HG03064 (cell line): Measurements from ENCODE around the gene CSH2.
"Not testable (repeated sequence)": the region's sequence is repeated elsewhere in the genome, so short reads cannot be mapped to it uniquely, and the experiment has no call there.

Source experiments
- ATAC-seq: cut with Tn5 transposase; IDR thresholded peaks from one replicate; pipeline ENCODE4 v1.9.1; 2021; ENCODE audit warnings: low read depth; ENCODE audit not compliant: unreplicated experiment

CSH2 gene

DNA sequence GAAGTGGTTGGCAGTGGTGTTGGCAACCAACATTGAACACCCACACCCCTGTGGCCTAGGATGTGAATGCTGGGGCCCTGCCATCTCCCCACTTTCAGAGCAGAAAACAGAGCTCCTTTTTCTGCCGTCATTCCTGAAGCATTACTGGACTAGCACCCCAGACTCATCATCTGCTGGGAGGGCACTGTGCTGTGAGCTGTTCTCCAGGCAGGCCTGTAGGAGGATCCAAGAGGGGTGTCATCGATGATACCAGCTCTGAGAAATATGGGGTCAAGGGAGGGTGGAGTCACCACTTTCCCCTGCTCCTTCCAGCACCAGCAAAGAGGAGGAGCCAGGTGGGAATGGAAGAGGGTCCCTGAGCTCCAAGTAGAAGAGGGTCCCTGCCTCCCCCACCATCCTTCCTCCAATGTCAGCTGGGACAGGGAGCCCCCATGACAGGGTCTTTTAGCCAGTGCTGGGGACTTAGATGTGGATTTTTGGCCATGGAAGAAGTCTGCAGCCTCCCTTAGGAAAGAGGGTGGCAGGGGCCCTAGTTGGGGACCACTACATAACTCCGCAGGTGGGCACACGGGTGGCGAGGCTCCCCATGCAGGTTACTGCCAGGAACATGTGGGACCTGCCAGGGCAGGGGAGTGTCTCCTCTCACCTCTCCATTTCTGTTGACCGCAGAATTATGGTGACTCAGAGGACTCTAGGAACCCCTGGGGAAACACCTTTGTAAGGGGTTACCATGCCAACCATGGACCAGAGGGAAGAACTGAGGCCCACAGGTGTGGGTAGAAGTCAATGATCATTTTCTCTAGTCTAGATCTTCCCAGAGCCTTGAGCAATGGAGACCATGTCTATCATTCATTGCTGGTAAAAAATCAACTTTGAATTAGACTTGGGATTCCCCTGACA lies 25.7 kb upstream of the CSH2 start:
- not testable (repeated sequence) for ATAC-seq

DNA sequence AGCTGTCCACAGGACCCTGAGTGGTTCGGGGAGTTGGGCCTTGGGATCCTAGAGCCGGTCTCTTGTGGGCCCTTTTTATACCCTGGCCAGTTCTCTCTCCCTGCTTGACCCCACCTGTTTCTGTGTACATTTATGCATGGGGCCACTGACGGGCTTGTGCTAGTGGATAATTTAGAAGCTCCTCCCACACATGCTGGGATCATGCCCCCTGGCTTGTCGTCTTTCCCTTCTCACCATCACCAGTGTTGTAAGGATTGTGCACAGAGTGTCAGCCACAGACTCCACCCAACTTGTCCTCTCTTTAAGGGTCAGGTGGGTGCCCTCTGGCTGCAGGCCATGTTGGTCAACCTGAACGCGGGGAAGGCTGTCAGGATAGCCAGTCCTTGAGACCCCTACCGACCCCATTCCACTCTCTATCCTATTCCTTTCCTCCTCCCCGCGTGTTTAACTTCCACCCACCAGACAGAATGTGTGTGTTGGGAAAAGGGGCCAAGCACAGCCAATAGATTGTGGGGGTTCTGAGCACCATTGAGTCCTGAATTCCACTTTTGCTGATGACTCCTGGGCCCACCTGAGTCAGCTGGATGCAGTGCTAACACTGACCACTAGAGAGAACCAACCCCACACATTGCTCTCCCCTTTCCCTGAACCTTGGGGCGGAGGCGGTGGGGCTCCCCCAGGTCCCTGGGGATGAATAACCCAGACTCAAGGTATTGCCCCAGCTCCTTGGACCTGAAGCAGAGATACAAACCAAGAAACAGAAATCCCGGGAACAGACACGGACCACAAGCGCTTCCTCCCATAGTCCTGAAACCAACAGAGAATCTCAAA lies 23.3 kb upstream of the CSH2 start, which contains the start of gene CSH1:
Gene CSH1, minus strand, starts transcription at position 51 of the 831 bp plus-strand sequence. CDS start 63 bp downstream, outside the sequence.
- ATAC-seq = not testable (repeated sequence)

DNA sequence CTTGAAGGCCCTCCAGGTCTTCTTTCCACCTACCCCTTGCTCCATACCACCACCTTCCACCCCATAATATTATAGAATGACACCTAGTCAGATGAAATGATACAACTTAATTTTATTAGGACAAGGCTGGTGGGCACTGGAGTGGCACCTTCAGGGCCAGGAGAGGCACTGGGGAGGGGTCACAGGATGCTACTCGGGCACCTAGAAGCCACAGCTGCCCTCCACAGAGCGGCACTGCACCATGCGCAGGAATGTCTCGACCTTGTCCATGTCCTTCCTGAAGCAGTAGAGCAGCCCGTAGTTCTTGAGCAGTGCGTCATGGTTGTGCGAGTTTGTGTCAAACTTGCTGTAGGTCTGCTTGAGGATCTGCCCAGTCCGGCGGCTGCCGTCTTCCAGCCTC lies 21.3 kb upstream of the CSH2 start:
- not testable (repeated sequence) for ATAC-seq

DNA sequence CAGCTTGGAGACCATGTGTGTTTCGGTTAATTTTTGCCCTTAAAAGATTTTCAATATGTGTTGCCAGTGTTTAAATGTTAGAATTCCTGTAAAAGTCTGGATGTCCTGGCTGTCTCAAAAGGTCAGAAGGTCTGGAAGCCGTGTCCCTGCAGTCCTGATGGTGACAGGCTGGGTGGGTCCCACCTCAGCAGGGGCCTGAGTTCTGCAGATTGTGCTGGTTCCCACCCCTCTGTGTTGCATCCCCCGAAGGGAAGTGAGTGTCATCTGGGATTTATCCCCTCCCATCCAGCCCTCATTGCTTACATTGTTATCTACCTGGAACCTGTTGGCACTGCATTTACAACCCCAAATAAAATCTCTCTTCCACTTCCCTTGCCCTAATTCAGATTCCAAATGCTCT lies 20.5 kb upstream of the CSH2 start:
- ATAC-seq = not testable (repeated sequence)

DNA sequence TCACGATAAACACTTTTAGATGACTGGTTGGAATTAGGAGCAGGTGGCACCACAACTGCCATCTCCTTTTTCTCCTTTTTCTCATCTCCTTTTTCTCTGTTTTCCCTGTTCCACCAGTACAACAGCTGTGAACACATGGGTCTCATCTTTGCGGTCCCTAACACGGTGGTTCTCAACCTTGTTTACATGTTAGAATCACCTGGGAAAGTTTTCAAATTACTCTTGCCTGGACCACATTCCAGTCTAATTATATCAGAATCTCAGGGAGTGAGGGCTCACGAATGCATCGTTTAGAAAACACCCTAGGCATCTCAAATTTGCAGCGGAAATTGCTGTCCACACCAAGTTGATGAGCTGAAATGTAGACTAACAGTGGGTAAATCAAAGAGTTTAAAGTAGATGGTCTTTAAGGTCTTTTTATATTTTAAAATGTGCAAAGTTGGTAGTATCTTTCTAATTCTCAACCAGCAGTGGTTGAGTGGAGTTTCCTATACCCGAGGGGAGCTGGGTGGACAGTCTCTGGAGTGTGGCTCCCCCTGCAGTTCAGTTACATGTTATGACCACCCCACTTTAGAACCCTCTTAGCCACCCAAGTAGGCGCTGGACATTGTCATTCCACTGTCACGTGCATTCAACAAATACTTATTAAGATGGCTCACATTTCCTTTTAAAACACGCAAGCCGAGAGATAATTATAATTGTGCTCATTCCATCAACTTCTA lies 19.0 kb upstream of the CSH2 start:
- not testable (repeated sequence) for ATAC-seq

DNA sequence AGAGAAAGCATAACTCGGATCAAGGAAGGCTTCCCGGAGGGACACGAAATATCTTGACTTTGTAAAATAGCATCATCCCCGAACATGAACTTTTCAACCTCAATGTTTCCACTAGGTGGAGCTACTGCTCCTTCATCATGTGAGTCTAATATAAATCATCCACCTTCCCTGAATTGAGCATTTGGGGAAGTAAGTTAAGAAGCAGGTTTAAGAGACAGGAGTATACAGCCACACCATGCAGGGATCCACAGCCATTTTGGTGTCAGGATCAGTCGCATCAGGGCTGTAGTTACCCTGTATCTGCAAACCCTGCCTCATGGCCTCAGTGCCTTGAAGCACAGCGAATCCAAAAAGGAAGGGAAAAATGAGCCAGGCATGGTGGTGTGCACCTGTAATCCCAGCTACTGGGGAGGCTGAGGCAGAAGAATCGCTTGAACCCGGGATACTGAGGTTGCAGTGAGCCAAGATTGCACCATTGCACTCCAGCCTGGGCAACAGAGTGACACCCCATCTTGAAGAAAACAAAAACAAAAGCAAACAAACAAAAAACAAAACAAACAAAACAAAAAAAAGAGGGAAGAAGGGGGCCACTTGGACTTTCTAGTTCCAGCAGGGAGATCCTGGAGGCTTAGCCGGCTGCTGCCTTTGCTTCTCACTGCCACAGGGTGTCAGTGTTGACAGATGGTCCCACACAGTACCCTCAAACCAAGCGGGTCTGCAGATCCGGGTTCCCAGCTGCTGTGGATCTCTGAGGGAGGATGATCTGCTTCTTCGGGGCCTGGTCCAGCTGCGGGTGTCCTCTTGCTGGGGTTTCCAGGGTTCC lies 15.8 kb upstream of the CSH2 start:
- ATAC-seq = not testable (repeated sequence)

DNA sequence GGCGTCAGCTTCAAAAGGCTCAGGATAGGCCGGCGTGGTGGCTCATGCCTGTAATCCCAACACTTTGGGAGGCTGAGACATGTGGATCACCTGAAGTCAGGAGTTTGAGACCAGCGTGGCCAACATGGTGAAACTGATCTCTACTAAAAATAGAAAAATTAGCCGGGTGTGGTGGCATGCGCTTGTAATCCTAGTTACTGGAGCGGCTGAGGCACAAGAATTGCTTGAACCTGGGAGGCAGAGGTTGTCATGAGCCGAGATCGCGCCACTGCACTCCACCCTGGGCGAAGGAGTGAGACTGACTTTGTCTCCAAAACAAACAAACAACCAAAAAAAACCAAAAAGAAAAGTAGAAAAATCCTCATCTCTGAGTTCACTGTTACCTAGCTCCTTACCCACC lies 11.6 kb upstream of the CSH2 start:
- ATAC-seq = not testable (repeated sequence)

DNA sequence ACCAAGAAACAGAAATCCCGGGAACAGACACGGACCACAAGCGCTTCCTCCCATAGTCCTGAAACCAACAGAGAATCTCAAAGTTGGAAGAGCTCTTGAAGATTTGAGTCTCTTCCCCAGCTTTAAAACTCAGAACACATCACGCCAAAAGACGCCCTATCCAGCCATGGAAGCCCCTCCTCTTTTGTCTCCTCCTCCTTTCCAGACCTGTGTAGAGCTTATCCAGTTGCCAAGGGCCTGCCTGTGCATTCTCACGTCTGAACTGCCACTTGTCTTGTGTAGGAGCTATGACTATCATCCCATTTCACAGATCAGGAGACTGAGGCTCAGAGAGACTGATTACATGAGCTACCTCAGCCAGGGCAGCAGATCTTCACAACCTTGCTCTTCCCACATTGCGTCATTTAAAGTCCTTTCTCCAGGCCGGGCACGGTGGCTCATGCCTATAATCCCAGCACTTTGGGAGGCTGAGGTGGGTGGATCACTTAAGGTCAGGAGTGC lies 9.2 kb upstream of the CSH2 start:
- ATAC-seq = not testable (repeated sequence)

DNA sequence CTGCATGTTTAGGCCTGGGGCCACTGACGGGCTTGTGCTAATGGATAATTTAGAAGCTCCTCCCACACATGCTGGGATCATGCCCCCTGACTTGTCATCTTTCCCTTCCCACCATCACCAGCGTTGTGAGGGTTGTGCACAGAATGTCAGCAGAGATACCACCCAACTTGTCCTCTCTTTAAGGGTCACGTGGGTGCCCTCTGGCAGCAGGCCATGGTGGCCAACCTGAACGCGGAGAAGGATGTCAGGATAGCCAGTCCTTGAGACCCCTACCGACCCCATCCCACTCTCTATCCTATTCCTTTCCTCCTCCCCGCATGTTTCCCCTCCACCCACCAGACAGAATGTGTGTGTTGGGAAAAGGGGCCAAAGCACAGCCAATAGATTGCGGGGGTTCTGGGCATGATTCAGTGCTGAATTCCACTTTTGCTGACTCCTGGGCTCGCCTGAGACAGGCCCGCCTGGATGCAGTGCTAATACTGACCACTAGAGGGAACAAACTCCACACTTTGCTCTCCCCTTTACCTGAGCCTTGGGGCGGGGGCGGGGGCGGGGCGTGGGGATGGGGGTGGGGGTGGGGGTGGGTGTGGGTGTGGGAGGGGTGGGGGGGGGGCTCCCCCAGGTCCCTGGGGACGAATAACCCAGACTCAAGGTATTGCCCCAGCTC lies 8.6 kb upstream of the CSH2 start, which contains the start of gene GH2:
Gene GH2, minus strand, starts transcription at position 10 of the 667 bp plus-strand sequence. CDS start 143 bp downstream, outside the sequence.
- ATAC-seq = no peak

DNA sequence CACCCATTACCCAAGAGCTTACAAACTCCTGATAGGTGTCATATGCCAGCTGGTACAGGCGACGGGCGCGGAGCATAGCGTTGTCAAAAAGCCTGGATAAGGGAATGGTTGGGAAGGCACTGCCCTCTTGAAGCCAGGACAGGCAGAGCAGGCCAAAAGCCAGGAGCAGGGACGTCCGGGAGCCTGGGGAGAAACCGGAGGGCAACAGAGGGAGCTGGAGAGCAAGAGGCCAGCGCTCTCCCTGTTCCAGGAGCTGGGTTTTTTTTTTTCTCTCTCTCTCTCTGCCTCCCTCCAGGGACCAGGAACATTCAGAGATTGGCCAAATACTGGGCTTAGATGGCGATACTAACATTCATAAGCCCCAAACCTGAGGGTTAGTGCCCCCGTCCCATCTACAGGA lies 7.9 kb upstream of the CSH2 start:
- ATAC-seq = not testable (repeated sequence)

DNA sequence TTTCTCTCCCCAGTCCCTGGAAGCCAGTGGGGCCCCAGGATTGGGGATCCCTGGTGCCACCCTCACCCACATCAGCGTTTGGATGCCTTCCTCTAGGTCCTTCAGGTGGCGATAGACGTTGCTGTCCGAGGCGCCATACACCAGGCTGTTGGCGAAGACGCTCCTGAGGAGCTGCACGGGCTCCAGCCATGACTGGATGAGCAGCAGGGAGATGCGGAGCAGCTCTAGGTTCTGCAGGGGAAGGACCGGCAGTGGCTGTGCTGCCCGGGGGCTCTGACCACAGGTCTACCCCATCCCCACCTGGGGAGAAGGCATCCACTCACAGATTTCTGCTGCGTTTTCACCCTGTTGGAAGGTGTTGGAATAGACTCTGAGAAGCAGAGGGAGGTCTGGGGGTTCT lies 7.2 kb upstream of the CSH2 start:
- ATAC-seq = no peak

DNA sequence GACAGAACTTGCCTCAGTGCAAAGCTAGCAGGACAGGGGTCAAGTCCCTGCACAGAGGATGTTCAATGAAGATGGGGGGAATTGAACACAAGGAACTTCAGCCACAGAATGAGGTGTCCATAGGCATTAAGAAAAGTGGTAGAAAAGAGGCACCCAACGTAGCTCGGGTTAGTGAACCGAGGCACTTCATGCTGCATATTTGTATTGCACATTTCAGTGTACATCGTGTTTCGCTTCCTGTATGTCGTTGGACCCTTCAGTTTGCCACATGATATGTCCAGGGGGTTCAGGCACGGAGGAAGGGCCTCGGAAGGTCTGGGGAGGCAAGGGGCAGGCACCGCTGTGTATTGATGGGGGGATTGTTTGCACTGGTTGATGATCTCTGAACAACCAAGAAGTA lies 4.9 kb upstream of the CSH2 start:
- not testable (repeated sequence) for ATAC-seq

DNA sequence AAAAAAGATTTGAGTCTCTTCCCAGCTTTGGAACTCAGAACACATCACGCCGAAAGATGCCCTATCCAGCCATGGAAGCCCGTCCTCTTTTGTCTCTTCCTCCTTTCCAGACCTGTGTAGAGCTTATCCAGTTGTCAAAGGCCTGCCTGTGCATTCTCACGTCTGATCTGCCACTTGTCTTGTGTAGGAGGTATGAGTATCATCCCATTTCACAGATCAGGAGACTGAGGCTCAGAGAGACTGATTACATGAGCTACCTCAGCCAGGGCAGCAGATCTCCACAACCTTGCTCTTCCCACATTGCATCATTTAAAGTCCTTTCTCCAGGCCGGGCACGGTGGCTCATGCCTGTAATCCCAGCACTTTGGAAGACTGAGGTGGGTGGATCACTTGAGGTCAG lies 1.2 kb upstream of the CSH2 start:
- not testable (repeated sequence) for ATAC-seq

DNA sequence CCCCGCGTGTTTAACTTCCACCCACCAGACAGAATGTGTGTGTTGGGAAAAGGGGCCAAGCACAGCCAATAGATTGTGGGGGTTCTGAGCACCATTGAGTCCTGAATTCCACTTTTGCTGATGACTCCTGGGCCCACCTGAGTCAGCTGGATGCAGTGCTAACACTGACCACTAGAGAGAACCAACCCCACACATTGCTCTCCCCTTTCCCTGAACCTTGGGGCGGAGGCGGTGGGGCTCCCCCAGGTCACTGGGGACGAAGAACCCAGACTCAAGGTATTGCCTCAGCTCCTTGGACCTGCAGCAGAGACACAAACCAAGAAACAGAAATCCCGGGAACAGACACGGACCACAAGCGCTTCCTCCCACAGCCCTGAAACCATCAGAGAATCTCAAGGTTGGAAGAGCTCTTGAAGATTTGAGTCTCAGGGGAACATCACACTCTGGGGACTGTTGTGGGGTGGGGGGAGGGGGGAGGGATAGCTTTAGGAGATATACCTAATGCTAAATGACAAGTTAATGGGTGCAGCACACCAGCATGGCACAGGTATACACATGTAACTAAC lies 667 bp upstream of the CSH2 start:
- ATAC-seq = not testable (repeated sequence)

DNA sequence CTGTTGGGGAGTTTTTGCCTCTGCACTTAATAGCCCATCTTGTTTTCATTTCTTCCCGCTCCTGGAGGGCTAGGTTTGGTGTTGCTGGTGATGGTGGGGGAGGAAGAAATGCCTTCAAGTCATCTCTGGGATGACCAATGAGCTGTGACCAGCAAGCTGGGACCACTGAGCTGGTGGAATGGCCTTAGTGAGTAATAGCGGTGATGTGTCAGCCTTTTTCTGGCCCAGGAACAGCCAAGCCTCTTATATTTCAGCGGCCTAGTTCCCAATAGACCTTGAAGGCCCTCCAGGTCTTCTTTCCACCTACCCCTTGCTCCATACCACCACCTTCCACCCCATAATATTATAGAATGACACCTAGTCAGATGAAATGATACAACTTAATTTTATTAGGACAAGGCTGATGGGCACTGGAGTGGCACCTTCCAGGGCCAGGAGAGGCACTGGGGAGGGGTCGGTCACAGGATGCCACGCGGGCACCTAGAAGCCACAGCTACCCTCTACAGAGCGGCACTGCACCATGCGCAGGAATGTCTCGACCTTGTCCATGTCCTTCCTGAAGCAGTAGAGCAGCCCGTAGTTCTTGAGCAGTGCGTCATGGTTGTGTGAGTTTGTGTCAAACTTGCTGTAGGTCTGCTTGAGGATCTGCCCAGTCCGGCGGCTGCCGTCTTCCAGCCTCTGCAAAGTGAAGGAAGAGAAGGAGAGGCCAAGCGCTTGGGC lies 1.7 kb downstream of the CSH2 start:
- not testable (repeated sequence) for ATAC-seq

DNA sequence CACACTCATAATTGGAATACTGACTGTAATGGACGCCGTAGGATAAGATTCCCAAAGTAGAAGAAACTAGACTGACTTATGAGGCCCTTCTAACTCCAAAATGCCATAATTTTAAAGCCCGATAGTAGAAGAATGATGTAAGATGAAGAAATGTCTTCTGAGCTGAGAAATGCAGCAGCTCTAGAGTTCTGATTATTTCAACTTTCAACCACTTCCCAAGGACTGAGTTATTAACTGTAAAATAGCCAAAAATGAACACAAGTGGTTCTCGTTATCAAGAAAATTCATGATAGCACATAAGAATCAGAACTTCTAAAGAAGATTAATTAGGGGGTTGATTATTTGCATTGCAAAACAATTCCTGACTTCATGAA lies 3.2 kb downstream of the CSH2 start:
- ATAC-seq = not testable (repeated sequence)

DNA sequence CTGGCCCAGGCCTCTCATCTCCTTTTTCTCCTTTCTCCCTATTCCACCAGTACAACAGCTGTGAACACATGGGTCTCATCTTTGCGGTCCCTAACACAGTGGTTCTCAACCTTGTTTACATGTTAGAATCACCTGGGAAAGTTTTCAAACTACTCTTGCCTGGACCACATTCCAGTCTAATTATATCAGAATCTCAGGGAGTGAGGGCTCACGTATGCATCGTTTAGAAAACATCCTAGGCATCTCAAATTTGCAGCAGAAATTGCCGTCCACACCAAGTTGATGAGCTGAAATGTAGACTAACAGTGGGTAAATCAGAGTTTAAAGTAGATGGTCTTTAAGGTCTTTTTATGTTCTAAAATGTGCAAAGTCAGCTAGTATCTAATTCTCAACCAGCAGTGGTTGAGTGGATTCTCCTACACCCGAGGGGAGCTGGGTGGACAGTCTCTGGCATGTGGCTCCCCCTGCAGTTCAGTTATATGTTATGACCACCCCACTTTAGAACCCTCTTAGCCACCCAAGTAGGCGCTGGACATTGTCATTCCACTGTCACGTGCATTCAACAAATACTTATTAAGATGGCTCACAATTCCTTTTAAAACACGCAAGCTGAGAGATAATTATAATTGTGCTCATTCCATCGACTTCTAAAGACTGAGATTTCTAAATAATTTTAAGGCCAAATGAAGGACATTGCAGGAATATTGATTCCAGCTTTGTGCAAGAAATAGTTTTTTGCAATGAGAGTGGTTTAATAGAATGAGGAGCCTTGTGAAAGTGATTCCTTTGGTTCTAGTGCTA lies 3.8 kb downstream of the CSH2 start:
- ATAC-seq = not testable (repeated sequence)
